ENCODE data around the gene TBATA.

DNA sequence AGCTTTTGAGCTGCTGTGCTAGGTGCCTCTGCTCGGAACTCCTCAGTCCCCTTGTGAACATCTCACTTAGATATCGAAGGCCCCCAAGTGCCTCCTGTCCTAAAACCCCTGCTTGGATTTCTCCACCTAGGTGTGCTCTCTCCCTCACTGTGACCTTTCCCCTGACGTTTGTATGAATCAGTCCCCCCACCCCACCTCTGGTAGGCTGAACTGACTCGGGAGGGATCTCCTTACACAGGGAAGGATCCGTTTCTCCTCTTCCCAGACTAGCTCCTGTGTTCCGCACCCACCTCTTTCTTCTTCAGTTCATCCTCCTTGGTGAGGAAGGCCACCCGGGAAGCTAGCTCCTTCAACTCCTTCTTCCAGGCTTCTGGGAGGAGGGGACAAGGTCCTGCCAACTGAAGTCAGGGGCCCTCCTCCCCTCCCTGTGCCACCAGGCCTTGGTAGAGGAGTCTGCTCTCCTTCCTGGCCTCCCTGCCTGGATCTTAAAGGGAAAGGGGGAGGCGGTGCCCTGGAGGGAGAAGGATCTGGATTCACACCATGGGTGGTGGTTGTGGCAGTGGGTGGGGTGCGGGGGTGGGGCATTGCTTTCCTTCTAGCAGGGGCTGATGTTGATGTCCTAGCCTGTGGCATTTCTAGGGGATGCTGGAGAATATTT lies 6.8 kb downstream of the TBATA start:
- no peak for TF ChIP-seq CTCF (IDR thresholded peaks at IDR 0.05; ENCODE audit: low read length)
- no peak for TF ChIP-seq EZH2 (IDR thresholded peaks at IDR 0.05; ENCODE audit: borderline replicate concordance, low read length)

Measured in OCI-LY1 (cell line).